Measurements from ENCODE around the gene CLIC6.

DNA sequence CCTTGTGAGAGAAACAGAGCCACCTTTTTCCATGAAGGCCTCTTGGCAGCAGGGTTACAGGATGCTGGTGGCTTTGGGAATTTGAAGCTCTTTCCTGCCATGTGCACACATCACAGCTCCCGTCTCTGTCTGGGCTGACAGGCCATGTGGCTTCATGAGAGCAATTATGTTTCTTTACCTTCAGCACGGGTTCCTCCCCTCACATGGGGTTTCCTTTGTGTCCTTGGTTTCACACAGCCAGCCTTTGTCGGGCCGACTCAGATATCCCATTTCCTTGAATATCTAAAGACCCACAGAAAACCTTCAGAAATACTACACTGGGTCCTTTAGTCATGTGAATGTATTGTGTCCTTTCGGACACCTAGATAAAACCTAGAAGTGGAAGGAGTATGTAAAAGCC is 7.1 kb downstream of the CLIC6 start:
- no peak for TF ChIP-seq PATZ1 (CRISPR knock-in tag; IDR thresholded peaks at IDR 0.05; ENCODE audit: borderline replicate concordance)
- no peak for TF ChIP-seq ARNTL (CRISPR knock-in tag; IDR thresholded peaks at IDR 0.05; ENCODE audit: borderline replicate concordance, low read depth)
- no peak for TF ChIP-seq ZFP3 (CRISPR knock-in tag; IDR thresholded peaks at IDR 0.05)
- no peak for TF ChIP-seq PPARA (CRISPR knock-in tag; IDR thresholded peaks at IDR 0.05; ENCODE audit: borderline replicate concordance)
- no peak for TF ChIP-seq ESRRG (CRISPR knock-in tag; IDR thresholded peaks at IDR 0.05)
- no peak for TF ChIP-seq ZFP30 (CRISPR knock-in tag; IDR thresholded peaks at IDR 0.05)
- TF ChIP-seq ISL1 (CRISPR knock-in tag; IDR thresholded peaks at IDR 0.05): no peak
- no peak for TF ChIP-seq CSDC2 (CRISPR knock-in tag; IDR thresholded peaks at IDR 0.05)
